Mesothelial cell of epicardium (in vitro differentiated cells): Measurements from ENCODE around the gene BGN. TPM values are rescaled to one million over a fixed set of nuclear protein-coding genes. Genes with fewer than 3 reads are reported as not detected.
A peak's percentile ranks its signal among the peaks of the same experiment; 100 is the strongest.

Source experiments
- DNase-seq, 2 experiments: peaks; one replicate each; pipeline ENCODE4 v3.0.0; 2021; ENCODE audit warnings: low spot score in 2 of 2; ENCODE audit not compliant: unreplicated experiment in 2 of 2
- H3K27ac Mint-ChIP-seq: 2 replicates; pipeline ENCODE4 v1.8.0; 2021; ENCODE audit warnings: mixed read lengths
- H3K27me3 Mint-ChIP-seq: 2 replicates; pipeline ENCODE4 v1.8.0; 2021; ENCODE audit warnings: low read depth, mixed read lengths
- H3K36me3 Mint-ChIP-seq: 2 replicates; pipeline ENCODE4 v1.8.0; 2021; ENCODE audit warnings: mixed read lengths
- H3K4me1 Mint-ChIP-seq: 2 replicates; pipeline ENCODE4 v1.8.0; 2021; ENCODE audit warnings: mixed read lengths
- H3K4me3 Mint-ChIP-seq: 2 replicates; pipeline ENCODE4 v1.8.0; 2021; ENCODE audit warnings: mild to moderate bottlenecking, moderate library complexity, mixed read lengths
- H3K9me3 Mint-ChIP-seq: 2 replicates; pipeline ENCODE4 v1.8.0; 2021; ENCODE audit warnings: mixed read lengths
- CTCF ChIP-seq: fragments of 200-600 bp; sonication (generic); IDR thresholded peaks from one replicate; pipeline ENCODE4 v1.5.0; 2021; ENCODE audit warnings: antibody characterized with exemption; ENCODE audit not compliant: unreplicated experiment
- total RNA-seq: library from RNA; stranded (reverse); gene quantifications from 3 replicates; pipeline ENCODE4 v1.2.1, GENCODE V29; 2021

BGN gene
- total RNA-seq, 1 donor from 2014 or later: 121 TPM

DNA sequence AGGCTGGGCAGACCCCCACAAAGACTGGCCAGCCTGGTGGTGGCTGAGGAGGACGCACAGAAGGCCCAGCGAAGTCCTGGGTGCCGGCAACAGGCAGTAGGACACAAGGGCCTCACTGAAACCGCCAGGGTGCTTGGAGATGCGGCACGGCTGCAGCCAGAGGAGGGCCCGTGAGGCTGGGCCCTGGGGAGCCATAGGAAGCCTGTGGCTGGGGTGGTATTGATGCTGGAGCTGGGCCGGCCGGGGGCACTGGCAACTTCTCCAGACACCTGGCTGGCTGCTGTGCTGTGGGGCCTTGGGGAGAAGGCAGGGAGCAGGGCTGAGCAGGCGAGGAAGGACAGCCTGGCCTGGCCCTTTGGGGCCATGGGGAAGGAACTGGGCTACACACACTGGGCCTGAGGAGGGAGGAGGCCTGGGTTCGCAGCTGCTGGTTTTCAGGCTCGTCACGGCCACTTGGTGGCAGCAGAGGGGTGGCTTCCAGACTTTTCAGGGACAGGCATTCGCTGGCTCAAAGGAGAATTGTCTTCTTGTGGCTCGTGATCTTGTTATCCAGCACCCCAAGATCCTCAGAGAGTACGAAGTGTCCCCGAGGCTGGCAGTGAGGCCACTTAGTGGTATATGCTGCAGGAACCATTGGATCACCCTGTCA, 59.9 kb downstream of the BGN start:
- no peaks in the 10 kb centered on the region for H3K36me3 Mint-ChIP-seq
- TF ChIP-seq CTCF: peak; percentile 60
- H3K4me1 Mint-ChIP-seq: no peaks in the 10 kb centered on the region
- DNase-seq: peak in 1 of 2 experiments; percentile 67
- no peak overlapping the region for H3K4me3 Mint-ChIP-seq
- no peak overlapping the region for H3K27ac Mint-ChIP-seq
- peaks cover 5% of the 10 kb centered on the region for H3K27me3 Mint-ChIP-seq
- H3K9me3 Mint-ChIP-seq: peaks cover 5% of the 10 kb centered on the region

DNA sequence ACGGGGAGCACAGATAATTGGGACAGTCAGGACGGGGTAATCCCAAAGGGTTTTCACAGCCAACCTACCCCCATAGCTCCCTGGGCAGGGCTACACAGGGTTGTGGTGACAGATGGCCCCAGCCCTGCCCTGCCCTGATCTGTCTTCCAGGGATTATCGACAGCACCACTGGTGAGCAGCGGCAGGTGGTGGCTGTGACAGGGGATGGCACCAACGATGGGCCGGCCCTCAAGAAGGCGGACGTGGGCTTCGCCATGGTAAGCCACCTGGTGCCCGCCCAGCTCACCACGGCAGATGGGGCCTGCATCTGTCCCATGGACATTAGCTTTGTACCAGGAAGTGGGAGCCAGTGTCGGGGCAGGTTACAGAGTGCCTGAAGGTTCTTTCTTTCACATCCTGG, 62.0 kb downstream of the BGN start:
- H3K4me3 Mint-ChIP-seq: no peak overlapping the region
- peaks cover 4% of the 10 kb centered on the region for H3K9me3 Mint-ChIP-seq
- H3K27me3 Mint-ChIP-seq: peaks cover 4% of the 10 kb centered on the region
- no peak for TF ChIP-seq CTCF
- DNase-seq: no peak
- H3K4me1 Mint-ChIP-seq: no peaks in the 10 kb centered on the region
- H3K36me3 Mint-ChIP-seq: no peaks in the 10 kb centered on the region
- no peak overlapping the region for H3K27ac Mint-ChIP-seq

- H3K4me1 Mint-ChIP-seq: no peaks in the 10 kb centered on the region
- no peak overlapping the region for H3K27ac Mint-ChIP-seq
Observed at GRCh38 chrX:153557618-153558355, 63.0 kb downstream of the BGN start.

More at GRCh38 chrX:153557618-153558355, 63.0 kb downstream of the BGN start:
- Mint-ChIP-seq H3K9me3 (peaks cover 4% of the 10 kb centered on the region), H3K36me3 (no peaks in the 10 kb centered on the region), H3K27me3 (peaks cover 4% of the 10 kb centered on the region), H3K4me3 (no peak overlapping the region)
- DNase-seq: no peak
- no peak for TF ChIP-seq CTCF

Other genes starting within 250 kb of the BGN start
- not detected in 3 replicates for gene PNMA6F, start 173.2 kb upstream of the BGN start, total RNA-seq
- 16.0 to 17.6 TPM (median 17.5 TPM) in 3 replicates for gene ZNF275, start 160.8 kb upstream of the BGN start, total RNA-seq
- not detected in 3 replicates for gene PNMA6E, start 93.6 kb upstream of the BGN start, total RNA-seq
- 1.3 to 1.4 TPM (median 1.3 TPM) in 3 replicates for gene ZFP92, start 83.5 kb upstream of the BGN start, total RNA-seq
- 0.72 to 0.97 TPM (median 0.83 TPM) in 3 replicates for gene TREX2, start 48.9 kb upstream of the BGN start, total RNA-seq
- 22.9 to 25.1 TPM (median 24.7 TPM) in 3 replicates for gene HAUS7, start 24.4 kb upstream of the BGN start, total RNA-seq
- gene ATP2B3, start 22.7 kb downstream of the BGN start, total RNA-seq: 0.82 to 0.99 TPM (median 0.83 TPM) in 3 replicates
- gene CCNQ, start 104.2 kb downstream of the BGN start, total RNA-seq: 17.2 to 19.1 TPM (median 17.3 TPM) in 3 replicates
- 3.5 to 4.2 TPM (median 3.7 TPM) in 3 replicates for gene DUSP9, start 152.2 kb downstream of the BGN start, total RNA-seq
- gene PNCK, start 178.8 kb downstream of the BGN start, total RNA-seq: 28.2 to 35.1 TPM (median 28.5 TPM) in 3 replicates
- gene SLC6A8, start 192.9 kb downstream of the BGN start, total RNA-seq: 65.3 to 68.0 TPM (median 65.6 TPM) in 3 replicates
- 116 to 121 TPM (median 118 TPM) in 3 replicates for gene BCAP31, start 229.4 kb downstream of the BGN start, total RNA-seq
- 15.4 to 18.3 TPM (median 15.4 TPM) in 3 replicates for gene ABCD1, start 229.9 kb downstream of the BGN start, total RNA-seq